Kidney epithelial cell (primary cell): ENCODE measurements around the gene SLC22A3. TPM values are rescaled to one million over a fixed set of nuclear protein-coding genes. Genes with fewer than 3 reads are reported as not detected.

ENCODE experiments used
- DNase-seq: peaks from one replicate; pipeline ENCODE4 v3.0.0-alpha.2; 2010; ENCODE audit warnings: low read depth
- H3K27me3 ChIP-seq: 2 replicates; pipeline ENCODE4 v1.6.0; 2011; ENCODE audit warnings: low read length; ENCODE audit not compliant: control insufficient read depth, insufficient read depth
- H3K36me3 ChIP-seq: 2 replicates; pipeline ENCODE4 v1.5.1; 2011; ENCODE audit warnings: low read length; ENCODE audit not compliant: control insufficient read depth, insufficient read depth
- H3K4me3 ChIP-seq: 2 replicates; pipeline ENCODE4 v1.5.1; 2011; ENCODE audit warnings: low read depth, mild to moderate bottlenecking, control low read depth, low read length
- total RNA-seq: library from RNA; depleted of rRNA; stranded (reverse); fragments of >200 nt; gene quantifications from 2 replicates; pipeline ENCODE4 v1.2.3, GENCODE V29; 2015
- TF ChIP-seq, protein P1 (sequence below): IDR thresholded peaks from 2 replicates; pipeline ENCODE4 v1.5.1; 2011; ENCODE audit warnings: mild to moderate bottlenecking, moderate library complexity, low read length, control low read depth, inconsistent platforms; ENCODE audit not compliant: insufficient read depth, poor library complexity, severe bottlenecking

Gene SLC22A3
- total RNA-seq, 1 donor from 2014 or later = 5.8 TPM

DNA sequence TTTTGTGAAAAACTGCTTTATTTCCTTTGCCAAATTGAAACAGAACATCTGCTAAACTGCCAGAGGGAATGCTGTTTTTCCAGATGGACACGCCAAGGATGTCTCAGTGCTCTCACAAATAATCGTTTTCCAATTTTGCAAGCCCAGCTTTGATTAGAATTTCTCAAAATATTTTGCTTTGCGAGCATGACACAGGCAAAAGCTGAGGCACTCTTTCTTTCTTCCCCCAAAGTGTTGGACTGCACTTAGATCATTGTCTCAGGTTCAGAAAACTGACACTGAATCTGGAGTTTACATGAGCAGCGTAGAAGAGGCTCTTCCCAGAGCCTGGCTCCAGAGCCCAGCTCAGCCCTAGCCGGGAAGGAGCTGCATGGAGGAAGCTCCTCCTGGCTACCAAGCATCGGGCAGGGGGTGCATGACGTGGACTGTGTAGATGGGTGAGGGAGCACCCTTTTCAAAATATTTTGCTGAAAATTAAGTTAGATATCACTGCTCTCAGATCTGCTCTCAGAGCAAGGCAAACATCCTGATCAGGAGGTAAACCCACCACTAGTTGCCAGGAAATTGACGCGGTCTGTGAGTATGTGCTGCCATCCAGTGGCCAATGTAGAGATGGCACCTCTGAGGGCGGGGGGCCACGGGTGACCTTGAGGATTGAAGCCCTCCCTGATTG, 107.5 kb downstream of the SLC22A3 start:
- Histone ChIP-seq H3K27me3 (no peaks in the 10 kb centered on the region), H3K36me3 (no peaks in the 10 kb centered on the region), H3K4me3 (no peak overlapping the region)
- TF ChIP-seq, protein P1, sequence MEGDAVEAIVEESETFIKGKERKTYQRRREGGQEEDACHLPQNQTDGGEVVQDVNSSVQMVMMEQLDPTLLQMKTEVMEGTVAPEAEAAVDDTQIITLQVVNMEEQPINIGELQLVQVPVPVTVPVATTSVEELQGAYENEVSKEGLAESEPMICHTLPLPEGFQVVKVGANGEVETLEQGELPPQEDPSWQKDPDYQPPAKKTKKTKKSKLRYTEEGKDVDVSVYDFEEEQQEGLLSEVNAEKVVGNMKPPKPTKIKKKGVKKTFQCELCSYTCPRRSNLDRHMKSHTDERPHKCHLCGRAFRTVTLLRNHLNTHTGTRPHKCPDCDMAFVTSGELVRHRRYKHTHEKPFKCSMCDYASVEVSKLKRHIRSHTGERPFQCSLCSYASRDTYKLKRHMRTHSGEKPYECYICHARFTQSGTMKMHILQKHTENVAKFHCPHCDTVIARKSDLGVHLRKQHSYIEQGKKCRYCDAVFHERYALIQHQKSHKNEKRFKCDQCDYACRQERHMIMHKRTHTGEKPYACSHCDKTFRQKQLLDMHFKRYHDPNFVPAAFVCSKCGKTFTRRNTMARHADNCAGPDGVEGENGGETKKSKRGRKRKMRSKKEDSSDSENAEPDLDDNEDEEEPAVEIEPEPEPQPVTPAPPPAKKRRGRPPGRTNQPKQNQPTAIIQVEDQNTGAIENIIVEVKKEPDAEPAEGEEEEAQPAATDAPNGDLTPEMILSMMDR = peak; percentile 92
- no peak for DNase-seq

DNA sequence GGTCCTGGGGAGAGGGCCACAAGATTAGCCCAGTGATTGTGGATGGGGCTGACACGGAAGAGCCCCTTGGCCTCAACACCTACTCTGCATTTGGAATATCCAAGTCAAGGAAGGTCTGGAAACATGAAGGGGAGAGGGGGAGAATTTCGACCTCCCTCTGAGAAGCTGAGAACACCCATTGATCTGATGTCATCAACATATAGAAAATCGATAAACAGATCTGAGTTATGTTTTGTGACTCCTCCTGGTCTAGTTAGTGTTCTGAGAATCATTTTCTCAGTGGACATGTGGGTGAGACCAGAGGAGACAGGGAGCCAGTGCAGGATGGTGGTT, 108.0 kb downstream of the SLC22A3 start:
- H3K27me3 ChIP-seq = no peaks in the 10 kb centered on the region
- DNase-seq = no peak
- no peaks in the 10 kb centered on the region for H3K36me3 ChIP-seq
- TF ChIP-seq, protein P1 = no peak
- H3K4me3 ChIP-seq = no peak overlapping the region

DNA sequence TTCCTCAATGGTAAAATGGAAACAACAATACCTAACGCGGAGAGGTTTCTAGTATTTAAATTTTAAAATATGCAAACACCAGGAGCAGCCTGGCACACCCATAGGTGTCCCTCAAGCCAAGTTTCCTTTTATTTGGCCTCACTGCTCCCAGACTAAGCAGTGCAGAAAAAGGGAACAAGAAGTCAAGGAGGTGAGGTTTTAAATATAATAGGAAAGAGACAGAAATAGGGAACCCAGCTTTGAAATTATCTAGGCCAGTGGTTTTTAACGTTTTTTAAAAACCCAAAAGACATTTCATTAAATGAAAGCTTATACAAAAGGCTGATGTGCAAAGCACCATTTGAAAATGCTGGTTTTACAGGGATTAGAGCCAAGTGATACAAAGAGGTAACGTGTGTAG, 109.6 kb downstream of the SLC22A3 start:
- no peak overlapping the region for H3K4me3 ChIP-seq
- H3K27me3 ChIP-seq = no peaks in the 10 kb centered on the region
- H3K36me3 ChIP-seq = no peaks in the 10 kb centered on the region
- TF ChIP-seq, protein P1 = no peak
- no peak for DNase-seq

DNA sequence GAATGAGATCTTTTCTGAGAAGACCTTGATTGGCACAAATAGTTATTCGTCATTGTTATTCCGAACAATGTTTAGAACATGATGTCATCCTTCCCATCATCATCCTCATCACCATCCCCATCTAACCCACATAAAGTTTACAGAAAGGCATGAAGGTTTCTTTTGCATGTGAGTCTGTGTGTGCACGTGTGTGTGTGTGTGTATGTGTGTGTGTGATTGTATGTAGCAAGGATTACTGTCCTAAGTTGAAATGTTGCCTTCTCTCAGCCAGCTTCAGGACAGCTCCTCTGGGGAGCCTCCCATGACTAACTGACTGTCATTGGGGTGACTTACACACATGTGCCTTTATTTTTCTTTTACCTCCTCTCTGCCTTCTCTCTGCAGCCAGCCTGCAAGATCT, 113.5 kb downstream of the SLC22A3 start:
- DNase-seq = no peak
- no peak overlapping the region for H3K4me3 ChIP-seq
- no peaks in the 10 kb centered on the region for H3K36me3 ChIP-seq
- no peaks in the 10 kb centered on the region for H3K27me3 ChIP-seq
- TF ChIP-seq, protein P1 = no peak

DNA sequence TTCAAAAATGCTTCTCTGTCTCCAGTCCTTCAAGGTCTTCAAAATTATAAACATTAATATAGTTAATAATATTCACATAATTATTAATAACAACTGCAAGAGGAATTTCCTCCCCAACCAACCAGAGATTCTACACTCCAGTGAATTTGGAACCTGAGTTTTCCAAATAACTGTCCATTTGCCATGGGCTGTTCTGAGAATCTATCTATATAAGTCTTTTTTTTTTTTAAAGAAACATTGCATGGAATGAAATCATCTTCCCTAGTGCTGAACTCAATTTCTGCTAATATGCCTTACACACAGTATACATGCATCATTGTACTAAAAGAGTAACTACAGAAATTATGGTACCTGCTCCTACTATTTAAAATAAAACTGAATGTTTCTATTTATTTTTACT, 113.9 kb downstream of the SLC22A3 start:
- H3K4me3 ChIP-seq = no peak overlapping the region
- no peaks in the 10 kb centered on the region for H3K27me3 ChIP-seq
- TF ChIP-seq, protein P1 = no peak
- H3K36me3 ChIP-seq = no peaks in the 10 kb centered on the region
- DNase-seq = no peak

DNA sequence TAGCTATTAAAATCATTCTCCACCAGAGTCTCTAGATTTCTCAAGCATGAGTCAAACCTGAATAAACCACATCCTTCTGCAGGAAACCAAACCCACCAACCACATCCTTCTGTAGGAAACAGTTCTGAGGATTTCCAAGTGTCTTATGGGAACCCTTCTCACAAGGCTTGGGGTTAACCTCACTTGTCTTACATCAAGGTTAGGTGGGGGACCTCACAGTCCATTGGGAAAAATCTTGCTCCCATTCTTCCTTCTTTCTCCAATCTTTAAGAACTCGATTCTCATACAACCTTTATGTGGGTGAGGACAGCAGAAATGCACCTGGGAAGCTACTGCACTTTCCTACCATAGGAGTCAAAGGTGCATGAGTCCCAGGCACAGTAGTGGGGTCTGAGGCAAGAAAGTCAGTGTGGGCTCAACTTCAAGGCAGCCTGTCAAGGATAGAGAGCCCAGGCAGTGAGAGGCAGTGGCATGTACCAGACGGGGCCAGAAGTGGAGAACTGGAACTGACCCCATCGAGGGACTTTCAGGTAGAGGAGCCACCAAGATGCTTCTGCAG, 114.5 kb downstream of the SLC22A3 start:
- Histone ChIP-seq H3K27me3 (no peaks in the 10 kb centered on the region), H3K36me3 (no peaks in the 10 kb centered on the region), H3K4me3 (no peak overlapping the region)
- peak; percentile 74 for DNase-seq
- TF ChIP-seq, protein P1 = no peak
